Measurements from ENCODE around the gene C9orf72. TPM values are rescaled to one million over a fixed set of nuclear protein-coding genes. Genes with fewer than 3 reads are reported as not detected.

Gene C9orf72
- polyA plus RNA-seq, 1 donor (not counting 4 experiments of a cell fraction or from before 2014, with no cell fraction given): 7.7 TPM

GRCh38 chr9:27602954-27603353 is 29.7 kb upstream of the C9orf72 start:
- H3K4me1 ChIP-seq (ENCODE audit: control insufficient read depth, extremely low read depth, insufficient read depth, low read length): no peaks in the 10 kb centered on the region
- no peak for DNase-seq (ENCODE audit: low read depth, low spot score)
- dilution Hi-C loops (cut with MboI; ENCODE audit: extremely low pct_ligation_motif_present, low sequenced_read_pairs): no loop called here
- H3K9me3 ChIP-seq (ENCODE audit: control insufficient read depth, low read depth, low read length): no peaks in the 10 kb centered on the region
- H3K79me2 ChIP-seq (ENCODE audit: control insufficient read depth, insufficient read depth, low read length): no peaks in the 10 kb centered on the region
- no peak overlapping the region for H3K27ac ChIP-seq (ENCODE audit: control insufficient read depth, insufficient read depth, low read length)
- no peaks in the 10 kb centered on the region for H3K36me3 ChIP-seq (ENCODE audit: control insufficient read depth in 2 of 2, extremely low read depth in 1 of 2, insufficient read depth in 2 of 2, low read length in 2 of 2)
- H3K9ac ChIP-seq (ENCODE audit: control insufficient read depth, extremely low read depth, insufficient read depth, low read length): no peak overlapping the region
- no peak for TF ChIP-seq EZH2 (IDR thresholded peaks at IDR 0.05; ENCODE audit: low read length)
- TF ChIP-seq, protein P1, sequence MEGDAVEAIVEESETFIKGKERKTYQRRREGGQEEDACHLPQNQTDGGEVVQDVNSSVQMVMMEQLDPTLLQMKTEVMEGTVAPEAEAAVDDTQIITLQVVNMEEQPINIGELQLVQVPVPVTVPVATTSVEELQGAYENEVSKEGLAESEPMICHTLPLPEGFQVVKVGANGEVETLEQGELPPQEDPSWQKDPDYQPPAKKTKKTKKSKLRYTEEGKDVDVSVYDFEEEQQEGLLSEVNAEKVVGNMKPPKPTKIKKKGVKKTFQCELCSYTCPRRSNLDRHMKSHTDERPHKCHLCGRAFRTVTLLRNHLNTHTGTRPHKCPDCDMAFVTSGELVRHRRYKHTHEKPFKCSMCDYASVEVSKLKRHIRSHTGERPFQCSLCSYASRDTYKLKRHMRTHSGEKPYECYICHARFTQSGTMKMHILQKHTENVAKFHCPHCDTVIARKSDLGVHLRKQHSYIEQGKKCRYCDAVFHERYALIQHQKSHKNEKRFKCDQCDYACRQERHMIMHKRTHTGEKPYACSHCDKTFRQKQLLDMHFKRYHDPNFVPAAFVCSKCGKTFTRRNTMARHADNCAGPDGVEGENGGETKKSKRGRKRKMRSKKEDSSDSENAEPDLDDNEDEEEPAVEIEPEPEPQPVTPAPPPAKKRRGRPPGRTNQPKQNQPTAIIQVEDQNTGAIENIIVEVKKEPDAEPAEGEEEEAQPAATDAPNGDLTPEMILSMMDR (optimal IDR thresholded peaks at IDR 0.05 in 1 of 3, IDR thresholded peaks at IDR 0.05 in 1 of 3, conservative IDR thresholded peaks at IDR 0.05 in 1 of 3; ENCODE audit: extremely low read depth in 1 of 3, insufficient read depth in 2 of 3, low read length in 3 of 3): no peak
- no peaks in the 10 kb centered on the region for H3K9me1 ChIP-seq (ENCODE audit: control insufficient read depth, extremely low read depth, insufficient read depth, low read length)
- H3K27me3 ChIP-seq (ENCODE audit: control insufficient read depth, extremely low read depth, insufficient read depth, low read length): no peaks in the 10 kb centered on the region
- H2AFZ ChIP-seq (ENCODE audit: control insufficient read depth, low read length): no peak overlapping the region
- H3K4me2 ChIP-seq (ENCODE audit: control insufficient read depth, extremely low read depth, insufficient read depth, low read depth, low read length): no peak overlapping the region
- no peak for FAIRE-seq
- H3K4me3 ChIP-seq (ENCODE audit: control insufficient read depth in 2 of 3, extremely low read depth in 1 of 3, insufficient read depth in 2 of 3, low read depth in 1 of 3, low read length in 3 of 3): no peak overlapping the region
- H4K20me1 ChIP-seq (ENCODE audit: control insufficient read depth, extremely low read depth, insufficient read depth, low read length): no peaks in the 10 kb centered on the region

GRCh38 chr9:27602142-27602861 is 29.0 kb upstream of the C9orf72 start:
- H2AFZ ChIP-seq (ENCODE audit: control insufficient read depth, low read length): no peak overlapping the region
- H3K9ac ChIP-seq (ENCODE audit: control insufficient read depth, extremely low read depth, insufficient read depth, low read length): no peak overlapping the region
- H3K4me1 ChIP-seq (ENCODE audit: control insufficient read depth, extremely low read depth, insufficient read depth, low read length): no peaks in the 10 kb centered on the region
- FAIRE-seq: no peak
- H3K79me2 ChIP-seq (ENCODE audit: control insufficient read depth, insufficient read depth, low read length): no peaks in the 10 kb centered on the region
- no peak overlapping the region for H3K27ac ChIP-seq (ENCODE audit: control insufficient read depth, insufficient read depth, low read length)
- dilution Hi-C loops (cut with MboI; ENCODE audit: extremely low pct_ligation_motif_present, low sequenced_read_pairs): no loop called here
- H3K4me2 ChIP-seq (ENCODE audit: control insufficient read depth, extremely low read depth, insufficient read depth, low read depth, low read length): no peak overlapping the region
- H4K20me1 ChIP-seq (ENCODE audit: control insufficient read depth, extremely low read depth, insufficient read depth, low read length): no peaks in the 10 kb centered on the region
- no peak for TF ChIP-seq EZH2 (IDR thresholded peaks at IDR 0.05; ENCODE audit: low read length)
- TF ChIP-seq, protein P1 (optimal IDR thresholded peaks at IDR 0.05 in 1 of 3, IDR thresholded peaks at IDR 0.05 in 1 of 3, conservative IDR thresholded peaks at IDR 0.05 in 1 of 3; ENCODE audit: extremely low read depth in 1 of 3, insufficient read depth in 2 of 3, low read length in 3 of 3): no peak
- H3K27me3 ChIP-seq (ENCODE audit: control insufficient read depth, extremely low read depth, insufficient read depth, low read length): no peaks in the 10 kb centered on the region
- no peak overlapping the region for H3K4me3 ChIP-seq (ENCODE audit: control insufficient read depth in 2 of 3, extremely low read depth in 1 of 3, insufficient read depth in 2 of 3, low read depth in 1 of 3, low read length in 3 of 3)
- H3K9me3 ChIP-seq (ENCODE audit: control insufficient read depth, low read depth, low read length): no peaks in the 10 kb centered on the region
- H3K9me1 ChIP-seq (ENCODE audit: control insufficient read depth, extremely low read depth, insufficient read depth, low read length): no peaks in the 10 kb centered on the region
- H3K36me3 ChIP-seq (ENCODE audit: control insufficient read depth in 2 of 2, extremely low read depth in 1 of 2, insufficient read depth in 2 of 2, low read length in 2 of 2): no peaks in the 10 kb centered on the region
- no peak for DNase-seq (ENCODE audit: low read depth, low spot score)
